Stimulated activated CD4-positive, alpha-beta T cell treated with anti-CD3 and anti-CD28 coated beads, Interleukin-1b, Interleukin-23, amount 100 ng/mL, for 48 hours (primary cell): ENCODE data around the gene HOPX.
"Not testable (repeated sequence)": the region's sequence is repeated elsewhere in the genome, so short reads cannot be mapped to it uniquely, and the experiment has no call there.

Source experiments
- DNase-seq: peaks from one replicate; pipeline ENCODE4 v3.0.0-alpha.2; 2020

The HOPX gene

DNA sequence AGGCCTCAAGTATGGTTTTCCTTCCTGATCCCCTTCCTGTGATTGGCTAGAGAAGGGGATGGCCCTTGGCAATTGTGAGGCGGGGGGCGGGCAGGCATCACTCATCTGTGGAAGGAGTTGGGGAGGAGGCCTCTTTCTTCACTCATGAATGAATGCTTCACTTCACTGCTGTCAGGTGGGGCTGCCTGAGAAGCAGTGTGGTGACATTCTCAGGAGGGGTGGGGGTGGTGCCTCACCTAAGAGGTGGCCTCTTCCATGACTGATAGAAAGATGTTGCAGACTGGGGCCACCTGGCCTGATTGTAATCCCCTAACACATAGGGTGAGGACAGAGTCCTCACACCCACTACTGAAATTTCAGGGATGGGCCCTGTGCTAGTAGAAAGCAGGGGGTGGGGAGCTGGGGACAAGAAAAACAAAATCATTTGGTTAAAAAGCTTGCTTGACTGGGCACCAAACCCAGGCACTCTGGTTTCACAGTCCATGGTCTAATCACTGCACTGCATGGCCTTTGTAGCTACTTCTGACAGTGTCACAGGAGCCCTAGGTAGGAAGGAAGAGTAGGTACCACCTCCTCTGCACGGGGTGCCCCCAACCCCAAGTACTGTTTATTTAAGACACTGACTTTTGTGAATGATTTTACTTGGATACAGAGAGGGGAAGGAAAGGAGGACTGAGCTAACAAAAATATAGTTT, 5.6 kb upstream of the HOPX start:
- DNase-seq, result no peak

GRCh38 chr4:56684320-56685050, 3.4 kb upstream of the HOPX start:
- DNase-seq, result no peak

DNA sequence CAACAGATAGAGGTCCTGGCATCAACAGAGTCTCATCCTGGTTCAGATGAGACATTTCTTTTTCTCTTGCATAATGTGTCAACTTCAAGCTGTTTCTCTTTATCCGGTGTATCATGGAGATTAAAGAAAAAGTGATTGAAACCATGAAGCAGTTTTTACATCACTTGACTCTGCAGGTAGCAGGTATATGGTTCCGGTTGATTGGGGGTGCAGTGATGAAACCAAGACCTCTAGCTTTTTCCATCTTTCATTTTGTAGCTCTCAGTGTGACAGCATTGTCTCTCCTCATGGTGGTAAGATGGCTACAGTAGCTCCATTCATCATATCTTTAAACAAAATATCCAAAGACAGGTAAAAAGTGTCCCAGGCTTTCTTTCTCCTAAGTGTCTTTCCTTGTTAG, 2.4 kb upstream of the HOPX start:
- DNase-seq, result no peak

- no peak for DNase-seq
Measured at GRCh38 chr4:56681853-56682525, 893 bp upstream of the HOPX start.

DNA sequence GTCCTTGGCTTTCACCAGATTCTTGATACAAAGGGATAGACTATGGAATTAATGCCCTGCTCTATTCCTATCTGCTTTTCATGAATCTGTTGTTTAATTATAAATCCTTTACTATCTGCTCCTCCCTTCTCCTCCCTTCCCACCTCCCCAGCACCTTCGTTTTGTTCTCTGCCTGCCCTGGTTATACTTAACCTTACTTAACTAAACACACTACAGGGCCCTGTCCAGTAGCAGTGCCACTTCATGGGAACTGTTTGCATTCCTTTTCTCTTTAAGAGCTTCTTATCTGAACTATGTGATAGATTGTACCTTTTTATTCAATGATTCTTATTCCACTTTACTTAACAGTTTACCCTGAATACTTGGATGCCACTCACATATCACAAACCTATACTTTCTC, 830 bp downstream of the HOPX start:
- no peak for DNase-seq

DNA sequence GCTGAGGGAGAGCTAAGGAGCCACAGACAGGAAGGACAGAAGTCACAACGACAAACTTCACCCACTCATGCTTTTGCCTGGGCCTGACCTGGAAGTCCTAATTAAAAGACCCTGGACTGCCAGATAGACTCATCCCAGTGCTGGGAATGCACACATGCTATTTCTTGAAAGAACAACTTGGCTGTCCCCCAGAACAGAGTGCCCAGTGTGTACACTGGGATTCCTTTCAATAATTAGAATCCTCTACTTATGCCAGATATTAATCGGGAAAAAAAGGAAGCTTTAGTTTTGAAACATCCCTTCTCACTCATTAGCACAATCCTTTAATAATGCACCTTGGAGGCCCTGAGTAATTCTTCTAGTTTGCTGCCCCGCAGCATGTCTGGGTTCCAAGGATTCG, 3.4 kb downstream of the HOPX start:
- no peak for DNase-seq

GRCh38 chr4:56674984-56675383, 6.1 kb downstream of the HOPX start:
- no peak for DNase-seq

DNA sequence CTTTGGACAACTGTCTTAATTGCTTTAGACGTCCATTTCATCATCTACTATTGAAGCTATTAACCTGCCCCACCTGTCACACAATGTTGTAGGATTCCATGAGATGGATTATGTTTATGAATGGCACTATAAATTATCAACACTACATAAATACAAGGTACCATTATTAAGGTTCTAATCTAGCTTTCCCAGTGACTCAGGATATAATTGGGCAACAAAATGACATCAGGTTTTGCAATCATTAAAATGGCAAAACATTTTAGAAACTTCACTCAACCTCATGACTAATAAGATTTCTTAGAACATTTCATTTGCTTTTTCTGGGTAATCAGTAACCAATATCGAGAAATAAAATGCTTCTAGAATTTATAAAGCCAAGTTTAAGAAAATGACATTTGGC, 9.2 kb downstream of the HOPX start:
- DNase-seq, result no peak

GRCh38 chr4:56671373-56671772, 9.7 kb downstream of the HOPX start:
- no peak for DNase-seq

GRCh38 chr4:56668267-56668666, 12.8 kb downstream of the HOPX start:
- DNase-seq, result no peak

DNA sequence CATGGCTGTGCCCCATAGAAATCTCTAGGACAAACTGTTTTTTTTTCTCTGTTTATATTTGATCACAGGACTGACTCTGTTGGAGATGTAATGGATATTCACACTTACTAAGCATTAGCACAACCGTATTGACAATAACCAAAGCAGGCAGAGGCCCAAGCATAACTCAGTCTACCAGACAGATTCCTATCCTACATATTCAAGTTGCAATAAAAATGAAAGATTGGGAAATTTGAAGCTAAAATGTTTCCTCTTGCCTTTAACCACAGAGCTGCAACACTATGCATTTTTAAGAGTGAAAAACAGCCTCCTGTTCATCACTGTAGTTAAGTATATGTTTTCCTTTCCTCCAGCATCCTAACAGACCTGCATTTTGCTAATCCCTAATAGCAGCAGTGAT, 13.7 kb downstream of the HOPX start:
- DNase-seq, result not testable (repeated sequence)

- DNase-seq, result no peak
Measured at GRCh38 chr4:56666279-56666678, 14.8 kb downstream of the HOPX start.

GRCh38 chr4:56665781-56666180, 15.3 kb downstream of the HOPX start:
- no peak for DNase-seq

DNA sequence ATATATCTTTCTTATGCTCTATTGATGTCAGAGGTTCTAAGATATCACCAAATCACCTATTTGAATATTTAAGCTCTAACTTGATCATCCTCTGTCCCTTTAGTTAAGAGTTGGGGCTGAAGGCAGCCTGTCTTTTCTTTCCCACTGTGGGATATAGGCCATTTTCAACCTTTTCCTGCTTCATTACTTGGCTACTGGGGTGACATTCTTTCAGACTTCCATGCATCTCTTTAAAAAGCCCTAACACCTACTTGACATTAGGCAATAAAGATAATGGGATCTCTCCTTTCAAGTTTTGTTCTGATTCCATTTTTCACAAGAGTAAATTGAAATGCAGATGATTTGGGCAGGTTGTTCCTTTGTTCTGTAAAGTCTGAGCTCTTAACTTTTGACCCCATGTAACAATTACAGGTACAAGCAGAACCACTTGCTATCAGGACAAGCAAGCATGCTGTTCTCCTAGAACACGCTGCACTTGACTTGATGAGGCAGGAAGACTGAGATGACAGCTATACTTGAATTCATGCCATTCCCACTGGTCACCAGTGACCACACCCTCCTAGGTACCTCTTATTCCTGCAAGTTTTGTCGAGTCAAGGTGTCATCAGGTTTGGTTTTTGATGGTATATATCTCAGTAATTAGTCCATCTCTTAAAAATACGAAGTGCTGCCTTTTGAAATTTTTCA, 18.2 kb downstream of the HOPX start:
- no peak for DNase-seq

DNA sequence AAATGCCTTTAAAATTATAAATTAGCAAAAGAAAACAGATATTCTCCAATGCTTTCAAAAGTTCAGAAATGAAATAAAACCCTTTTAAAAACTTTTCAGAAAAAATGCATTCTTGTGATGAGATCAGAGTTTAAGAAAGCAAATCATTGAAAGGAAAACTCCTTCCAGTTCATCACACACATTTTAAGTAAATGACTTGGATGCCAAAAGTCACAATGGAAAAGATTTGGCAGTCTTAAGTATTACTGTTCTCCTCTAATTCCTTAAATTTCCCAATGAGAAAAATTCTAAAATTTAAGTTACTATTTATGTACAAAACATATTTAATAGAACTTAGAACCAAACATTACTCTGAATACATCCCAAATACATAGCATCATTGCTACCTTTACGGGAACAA, 21.1 kb downstream of the HOPX start:
- no peak for DNase-seq

GRCh38 chr4:56658528-56658927, 22.6 kb downstream of the HOPX start:
- DNase-seq, result no peak

DNA sequence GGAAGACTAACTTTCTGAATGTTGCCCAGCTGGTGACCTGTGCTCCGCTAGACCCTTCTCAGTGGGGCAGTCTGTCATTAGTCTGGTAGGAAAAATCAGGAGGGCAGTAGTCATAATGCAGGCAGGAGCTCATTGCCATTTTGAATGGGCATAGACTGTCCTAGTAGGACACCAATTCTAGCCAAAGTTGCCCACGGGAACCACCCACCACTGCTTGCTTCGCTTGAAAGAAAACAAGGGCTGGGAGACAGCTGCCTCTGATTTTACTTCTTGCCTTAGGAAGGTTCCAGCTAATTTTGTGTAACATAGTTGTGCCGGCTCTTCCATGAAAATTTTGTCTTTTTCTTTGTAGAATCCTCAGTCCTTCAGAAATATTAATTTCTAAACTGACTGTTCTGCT, 23.3 kb downstream of the HOPX start:
- DNase-seq, result no peak

GRCh38 chr4:56657128-56657527, 24.0 kb downstream of the HOPX start:
- no peak for DNase-seq

GRCh38 chr4:56656346-56656643, 24.8 kb downstream of the HOPX start:
- DNase-seq, result peak; percentile 41

GRCh38 chr4:56655627-56656345, 25.3 kb downstream of the HOPX start:
- DNase-seq, result peak; percentile 29

- no peak for DNase-seq
Measured at GRCh38 chr4:56655209-56655626, 25.9 kb downstream of the HOPX start.

DNA sequence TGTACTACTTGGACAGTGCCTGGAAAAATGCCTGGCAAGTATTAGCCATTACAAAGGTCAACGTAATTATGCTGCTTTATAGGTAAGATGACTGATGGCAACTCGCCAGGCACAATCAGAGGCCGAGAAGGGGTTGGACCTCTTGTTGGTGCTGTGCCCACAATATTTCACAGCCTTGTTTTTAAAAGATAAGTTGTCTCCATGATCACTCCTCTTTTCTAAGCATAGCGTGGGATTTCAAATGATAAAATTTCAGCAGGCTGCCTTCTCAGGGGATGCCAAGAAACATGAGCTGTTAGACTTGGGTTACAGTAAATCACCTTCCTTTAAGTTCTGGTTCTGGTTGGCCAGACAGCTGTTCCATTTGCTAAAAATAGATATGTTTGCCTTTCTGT, 26.9 kb downstream of the HOPX start:
- DNase-seq, result no peak
